ENCODE data around the gene BRINP3.
"Not testable (repeated sequence)": the region's sequence is repeated elsewhere in the genome, so short reads cannot be mapped to it uniquely, and the experiment has no call there.

The BRINP3 gene

GRCh38 chr1:190179817-190180216 is 297.8 kb downstream of the BRINP3 start:
- no peak for DNase-seq (ENCODE audit: low read depth)

- DNase-seq (ENCODE audit: low read depth) = no peak
These were observed 298.8 kb downstream of the BRINP3 start for GRCh38 chr1:190178827-190179226.

- no peak for DNase-seq (ENCODE audit: low read depth)
These were observed 300.1 kb downstream of the BRINP3 start for GRCh38 chr1:190177555-190177954.

- DNase-seq (ENCODE audit: low read depth) = no peak
These were observed 300.9 kb downstream of the BRINP3 start for GRCh38 chr1:190176776-190177175.

- DNase-seq (ENCODE audit: low read depth) = no peak
These were observed 302.3 kb downstream of the BRINP3 start for GRCh38 chr1:190175320-190175719.

GRCh38 chr1:190172651-190173430 is 304.8 kb downstream of the BRINP3 start:
- DNase-seq (ENCODE audit: low read depth) = no peak

GRCh38 chr1:190170321-190170720 is 307.3 kb downstream of the BRINP3 start:
- no peak for DNase-seq (ENCODE audit: low read depth)

GRCh38 chr1:190169311-190170067 is 308.2 kb downstream of the BRINP3 start:
- DNase-seq (ENCODE audit: low read depth) = peak; percentile 20

- no peak for DNase-seq (ENCODE audit: low read depth)
These were observed 308.8 kb downstream of the BRINP3 start for GRCh38 chr1:190168893-190169280.

- no peak for DNase-seq (ENCODE audit: low read depth)
These were observed 309.4 kb downstream of the BRINP3 start for GRCh38 chr1:190168116-190168892.

GRCh38 chr1:190159146-190159545 is 318.5 kb downstream of the BRINP3 start:
- no peak for DNase-seq (ENCODE audit: low read depth)

GRCh38 chr1:190154744-190155143 is 322.9 kb downstream of the BRINP3 start:
- DNase-seq (ENCODE audit: low read depth) = no peak

- no peak for DNase-seq (ENCODE audit: low read depth)
These were observed 330.0 kb downstream of the BRINP3 start for GRCh38 chr1:190147616-190148015.

- no peak for DNase-seq (ENCODE audit: low read depth)
These were observed 333.0 kb downstream of the BRINP3 start for GRCh38 chr1:190144650-190145049.

GRCh38 chr1:190140644-190141043 is 337.0 kb downstream of the BRINP3 start:
- DNase-seq (ENCODE audit: low read depth) = no peak

GRCh38 chr1:190138702-190139101 is 339.0 kb downstream of the BRINP3 start:
- no peak for DNase-seq (ENCODE audit: low read depth)

GRCh38 chr1:190138266-190138665 is 339.4 kb downstream of the BRINP3 start:
- no peak for DNase-seq (ENCODE audit: low read depth)

- no peak for DNase-seq (ENCODE audit: low read depth)
These were observed 348.3 kb downstream of the BRINP3 start for GRCh38 chr1:190129366-190129765.

- no peak for DNase-seq (ENCODE audit: low read depth)
These were observed 350.9 kb downstream of the BRINP3 start for GRCh38 chr1:190126728-190127127.

- no peak for DNase-seq (ENCODE audit: low read depth)
These were observed 353.6 kb downstream of the BRINP3 start for GRCh38 chr1:190124068-190124467.

GRCh38 chr1:190120564-190120963 is 357.1 kb downstream of the BRINP3 start:
- DNase-seq (ENCODE audit: low read depth) = not testable (repeated sequence)

GRCh38 chr1:190119683-190120082 is 358.0 kb downstream of the BRINP3 start:
- DNase-seq (ENCODE audit: low read depth) = no peak

GRCh38 chr1:190116921-190117320 is 360.7 kb downstream of the BRINP3 start:
- no peak for DNase-seq (ENCODE audit: low read depth)
